SU-DHL-6 (cell line): ENCODE measurements around the gene HIBCH.

Source experiments
- H2AFZ ChIP-seq: fragments of 200-600 bp; sonication (generic); 2 replicates; pipeline ENCODE4 v1.6.1; 2014; ENCODE audit warnings: low read depth, mild to moderate bottlenecking, moderate library complexity, mixed read lengths, antibody characterized with exemption, low read length; ENCODE audit not compliant: severe bottlenecking
- H3F3A ChIP-seq: fragments of 200-600 bp; shearing (Covaris generic); 2 replicates; pipeline ENCODE4 v1.6.0; 2016; ENCODE audit warnings: antibody characterized with exemption, mild to moderate bottlenecking; ENCODE audit not compliant: insufficient read depth
- H3K27ac ChIP-seq: fragments of 200-600 bp; sonication (generic); 2 replicates; pipeline ENCODE4 v1.5.1; 2016; ENCODE audit warnings: low read depth, mild to moderate bottlenecking, low read length, moderate library complexity, mixed read lengths
- H3K27me3 ChIP-seq: fragments of 200-600 bp; sonication (generic), shearing (Covaris generic); 2 replicates; pipeline ENCODE4 v1.6.0; 2014; ENCODE audit warnings: mild to moderate bottlenecking, low read length
- H3K36me3 ChIP-seq: fragments of 200-600 bp; sonication (generic); 2 replicates; pipeline ENCODE4 v1.6.1; 2014; ENCODE audit warnings: mild to moderate bottlenecking, low read length, mixed read lengths
- H3K4me2 ChIP-seq: fragments of 300-600, 200-600 bp; shearing (Covaris generic), sonication (generic); 2 replicates; pipeline ENCODE4 v1.6.0; 2014; ENCODE audit warnings: low read length, low read depth, mild to moderate bottlenecking; ENCODE audit not compliant: poor library complexity, severe bottlenecking
- H3K4me3 ChIP-seq: fragments of 200-600 bp; sonication (generic); 2 replicates; pipeline ENCODE4 v1.5.1; 2014; ENCODE audit warnings: antibody characterized with exemption, low read length, mild to moderate bottlenecking, mixed read lengths; ENCODE audit not compliant: insufficient read depth, poor library complexity, severe bottlenecking
- H3K79me2 ChIP-seq: fragments of 200-600 bp; sonication (generic); 2 replicates; pipeline ENCODE4 v1.6.1; 2014; ENCODE audit warnings: mild to moderate bottlenecking, low read length, moderate library complexity; ENCODE audit not compliant: insufficient read depth
- H3K9ac ChIP-seq: fragments of 200-600 bp; sonication (generic); 2 replicates; pipeline ENCODE4 v1.7.0; 2014; ENCODE audit warnings: mild to moderate bottlenecking, low read length
- H3K9me2 ChIP-seq: fragments of 200-600 bp; sonication (generic); replicated peaks from 2 replicates; pipeline ENCODE4 v1.6.1; 2014; ENCODE audit warnings: low read length; ENCODE audit not compliant: insufficient read depth
- H3K9me3 ChIP-seq: fragments of 200-600 bp; sonication (generic); 2 replicates; pipeline ENCODE4 v1.6.1; 2014; ENCODE audit warnings: low read length, mixed read lengths; ENCODE audit not compliant: insufficient read depth
- H4K20me1 ChIP-seq: fragments of 200-600 bp; sonication (generic); 2 replicates; pipeline ENCODE4 v1.6.1; 2014; ENCODE audit warnings: low read depth, mild to moderate bottlenecking, antibody characterized with exemption, low read length, moderate library complexity, mixed read lengths
- CTCF ChIP-seq: fragments of 200-600 bp; sonication (generic); IDR thresholded peaks from one replicate; pipeline ENCODE4 v1.5.1; 2017; ENCODE audit warnings: antibody characterized with exemption, mild to moderate bottlenecking, low read length, moderate library complexity; ENCODE audit not compliant: insufficient read depth, poor library complexity, severe bottlenecking
- EZH2phosphoT487 ChIP-seq: fragments of 200-600 bp; sonication (generic), shearing (Covaris generic); conservative IDR thresholded peaks from 2 replicates; pipeline ENCODE4 v1.6.1; 2018; ENCODE audit warnings: mild to moderate bottlenecking, antibody characterized with exemption, low read length, moderate library complexity, mixed read lengths

Gene HIBCH

GRCh38 chr2:190308031-190308430, 11.6 kb downstream of the HIBCH start:
- Histone ChIP-seq H3K27me3 (no peaks in the 10 kb centered on the region), H3K4me2 (no peak overlapping the region), H3K79me2 (peaks cover 6% of the 10 kb centered on the region; the same call in 1 of the 2 replicates), H3K9me3 (no peaks in the 10 kb centered on the region), H2AFZ (no peak overlapping the region), H3K9me2 (no peaks in the 10 kb centered on the region), H3K27ac (no peak overlapping the region), H3F3A (no peaks in the 10 kb centered on the region), H3K4me3 (no peak overlapping the region), H3K9ac (no peak overlapping the region), H3K36me3 (no peaks in the 10 kb centered on the region), H4K20me1 (no peaks in the 10 kb centered on the region)
- TF ChIP-seq CTCF (no peak), EZH2phosphoT487 (no peak)

- no peaks in the 10 kb centered on the region for H3K27me3 ChIP-seq
- 0 out of 2 replicates have a peak, but pooled peaks cover 2% of the 10 kb centered on the region for H3K36me3 ChIP-seq
- H3F3A ChIP-seq, result no peaks in the 10 kb centered on the region
- H2AFZ ChIP-seq, result no peak overlapping the region
- TF ChIP-seq CTCF (no peak), EZH2phosphoT487 (no peak)
- H3K79me2 ChIP-seq, result peaks cover 11% of the 10 kb centered on the region
- H3K9me3 ChIP-seq, result no peaks in the 10 kb centered on the region
- no peak overlapping the region for H3K9ac ChIP-seq
- no peak overlapping the region for H3K27ac ChIP-seq
- no peaks in the 10 kb centered on the region for H4K20me1 ChIP-seq
- no peak overlapping the region for H3K4me3 ChIP-seq
- H3K9me2 ChIP-seq, result no peaks in the 10 kb centered on the region
- no peak overlapping the region for H3K4me2 ChIP-seq
Measured at GRCh38 chr2:190304404-190304803, 15.2 kb downstream of the HIBCH start.

- H3F3A ChIP-seq, result no peaks in the 10 kb centered on the region
- H3K9me2 ChIP-seq, result no peaks in the 10 kb centered on the region
- H3K27ac ChIP-seq, result no peak overlapping the region
- H3K9me3 ChIP-seq, result no peaks in the 10 kb centered on the region
- H2AFZ ChIP-seq, result no peak overlapping the region
- H3K4me3 ChIP-seq, result no peak overlapping the region
- 0 out of 2 replicates have a peak, but pooled peaks cover 2% of the 10 kb centered on the region for H3K36me3 ChIP-seq
- no peak overlapping the region for H3K9ac ChIP-seq
- H3K79me2 ChIP-seq, result peaks cover 11% of the 10 kb centered on the region
- H3K4me2 ChIP-seq, result no peak overlapping the region
- TF ChIP-seq EZH2phosphoT487, result no peak
- no peak for TF ChIP-seq CTCF
- no peaks in the 10 kb centered on the region for H3K27me3 ChIP-seq
- no peaks in the 10 kb centered on the region for H4K20me1 ChIP-seq
Measured at GRCh38 chr2:190303647-190304046, 16.0 kb downstream of the HIBCH start.

GRCh38 chr2:190302052-190302451, 17.6 kb downstream of the HIBCH start:
- Histone ChIP-seq H3K4me2 (no peak overlapping the region), H3K9me2 (no peaks in the 10 kb centered on the region), H3F3A (no peaks in the 10 kb centered on the region), H3K36me3 (0 out of 2 replicates have a peak, but pooled peaks cover 2% of the 10 kb centered on the region), H3K79me2 (peaks cover 11% of the 10 kb centered on the region), H3K9me3 (no peaks in the 10 kb centered on the region), H3K27ac (no peak overlapping the region), H2AFZ (no peak overlapping the region), H4K20me1 (no peaks in the 10 kb centered on the region), H3K27me3 (no peaks in the 10 kb centered on the region), H3K4me3 (no peak overlapping the region), H3K9ac (no peak overlapping the region)
- TF ChIP-seq EZH2phosphoT487 (no peak), CTCF (no peak)
